Stimulated activated CD8-positive, alpha-beta memory T cell treated with anti-CD3 and anti-CD28 coated beads, Interleukin-4, amount 100 ng/mL, for 4 hours (primary cell): ENCODE results near the gene C7orf25.

ENCODE experiments used
- DNase-seq, 2 donors: peaks; one replicate each; pipeline ENCODE4 v3.0.0-alpha.2; 2020; ENCODE audit warnings: low read depth in 2 of 2, low spot score in 1 of 2

C7orf25 gene

DNA sequence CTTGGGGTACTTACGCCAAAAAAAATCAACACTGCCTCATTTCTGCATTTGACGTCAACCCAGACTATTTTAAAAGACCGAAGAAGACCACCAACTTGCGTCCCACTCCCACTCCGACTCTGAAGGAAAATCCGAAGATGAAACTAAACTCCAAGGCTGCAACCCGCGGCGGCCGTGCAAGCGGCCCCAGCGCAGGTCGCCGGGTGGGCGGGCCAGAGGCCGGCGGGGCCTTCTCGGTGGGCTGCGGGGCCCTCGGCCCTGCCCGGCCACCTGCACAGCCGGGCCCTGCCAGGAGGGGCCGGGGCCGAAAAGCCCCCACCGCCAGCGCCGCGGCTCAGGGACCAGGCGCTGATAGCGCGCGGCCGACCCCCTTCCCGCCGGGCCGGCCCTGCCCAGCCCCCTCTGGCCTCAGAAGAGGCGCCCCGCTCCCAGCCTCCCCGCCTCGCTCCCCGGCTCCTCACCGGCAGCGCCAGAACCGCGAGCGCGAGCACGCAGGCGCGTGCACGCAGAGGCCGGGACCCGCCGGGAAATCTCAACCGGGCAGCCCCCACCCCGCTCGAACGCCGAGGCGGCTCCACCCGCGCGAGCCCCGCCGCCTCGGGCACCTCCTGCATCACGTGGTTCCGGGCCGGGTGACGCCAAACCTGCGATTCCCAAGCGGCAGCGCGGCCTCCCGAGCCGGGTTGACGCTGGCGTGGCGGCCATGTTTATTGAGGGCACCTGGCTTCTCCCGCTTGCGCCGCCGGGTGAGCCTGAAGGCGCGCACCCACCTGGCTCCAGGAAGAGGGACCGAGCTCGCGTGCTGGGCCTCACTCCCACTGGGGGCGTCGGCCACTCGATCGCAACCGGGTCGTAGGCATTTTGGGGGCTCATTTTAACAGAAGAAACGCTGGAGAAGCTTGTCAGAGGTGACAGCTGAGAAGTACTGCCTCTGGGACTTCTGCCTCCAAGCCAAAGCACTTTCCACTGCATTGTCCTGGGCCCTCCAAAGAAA lies at the start of gene C7orf25:
C7orf25 (minus strand) TSS at position 617 of the 994 bp plus-strand sequence. CDS start 1,170 bp downstream, outside the sequence.
- DNase-seq: peak; percentile 89

DNA sequence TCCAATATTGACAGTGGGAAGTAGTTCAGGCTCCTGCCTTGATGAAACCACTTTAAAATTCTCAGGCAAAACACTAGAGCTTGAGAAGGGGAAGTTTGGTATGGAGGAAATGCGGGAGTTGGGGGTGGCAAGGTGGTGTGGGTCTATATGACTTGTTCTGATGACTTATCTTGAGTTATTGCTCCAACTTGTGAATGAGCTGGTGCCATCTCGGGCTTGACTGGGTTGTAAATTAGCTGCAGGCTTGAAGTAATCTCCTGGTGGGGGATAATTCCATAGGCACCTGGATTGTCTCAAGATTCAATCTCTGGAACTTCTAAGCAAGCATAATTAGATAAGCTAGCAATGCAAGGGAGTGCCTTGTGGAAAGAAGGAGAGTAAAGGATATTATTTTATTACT lies 49.3 kb upstream of the C7orf25 start:
- DNase-seq: no peak

DNA sequence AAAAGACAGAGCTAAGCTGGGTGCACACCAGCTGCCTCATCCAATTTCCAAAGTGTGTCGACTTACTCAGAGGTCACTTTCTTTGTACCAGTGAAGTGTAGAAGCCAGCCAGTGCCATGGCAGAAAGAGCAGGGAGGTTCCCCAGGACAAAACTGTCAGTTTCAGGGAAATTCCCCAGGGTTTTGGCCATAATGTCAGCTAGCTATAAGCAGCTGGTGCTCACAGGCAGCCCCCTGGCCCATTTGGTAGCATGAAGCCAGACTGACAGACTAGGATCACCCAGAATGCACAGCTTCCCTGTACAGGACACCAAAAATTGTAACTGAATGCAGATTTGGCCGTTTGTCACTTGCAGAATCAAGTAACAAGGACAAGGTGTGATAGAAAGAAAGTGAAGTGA lies 48.9 kb upstream of the C7orf25 start:
- DNase-seq: no peak

DNA sequence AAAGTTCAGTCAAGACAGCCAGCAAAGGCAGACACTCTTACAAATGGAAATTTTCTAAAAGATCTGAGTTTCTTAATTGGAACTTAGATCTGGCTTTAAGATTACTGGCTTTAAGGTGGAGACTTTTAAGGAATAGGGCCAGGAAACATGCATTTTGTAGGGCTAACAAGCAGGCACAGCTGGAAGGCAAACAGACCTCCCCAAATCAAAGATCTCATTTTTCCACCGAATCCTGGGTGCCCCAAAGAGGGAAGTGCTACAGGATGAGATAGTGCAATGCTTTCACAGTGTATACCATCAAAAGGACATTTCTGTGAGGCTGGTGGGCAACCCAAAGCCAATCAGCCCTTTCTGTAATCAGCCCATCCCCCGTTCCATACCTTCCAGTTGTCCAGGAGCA lies 47.7 kb upstream of the C7orf25 start:
- DNase-seq: no peak

DNA sequence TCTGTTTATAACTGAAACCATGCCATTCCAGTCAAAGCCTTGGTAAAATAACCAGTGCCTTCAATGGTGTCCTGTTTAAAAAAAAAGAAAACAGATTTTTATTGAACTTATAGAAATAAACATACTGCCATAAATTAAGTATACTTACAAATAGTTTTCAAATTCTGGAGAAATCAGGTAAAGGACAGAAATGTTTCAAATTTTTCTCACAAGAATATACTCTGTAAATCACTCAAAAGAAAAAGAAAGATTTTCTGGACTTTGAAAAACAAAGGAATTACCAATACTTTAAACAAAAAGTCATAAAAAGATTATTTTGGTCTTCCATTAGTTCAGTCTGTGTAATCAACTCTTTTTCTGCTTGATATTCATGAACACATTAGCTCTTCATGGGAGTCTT lies 44.2 kb upstream of the C7orf25 start:
- DNase-seq: no peak

DNA sequence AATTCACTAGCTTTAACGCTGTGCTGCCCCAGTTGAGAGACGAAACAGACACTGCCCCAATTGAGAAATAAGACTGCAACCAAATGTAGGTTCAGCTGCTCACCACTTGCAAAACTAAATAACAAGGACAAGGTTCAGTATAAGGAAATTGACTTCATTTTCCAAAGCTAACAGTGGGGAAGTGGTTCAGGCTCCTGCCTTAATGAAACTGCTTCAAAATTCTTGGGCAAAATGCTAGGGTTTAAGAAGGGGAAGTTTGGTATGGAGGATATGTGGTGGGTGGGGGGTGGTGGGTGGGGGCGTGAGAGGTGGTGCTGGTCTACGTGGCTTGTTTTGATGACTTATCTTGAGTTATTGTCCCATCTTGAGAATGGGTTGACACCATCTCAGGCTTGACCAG lies 42.1 kb upstream of the C7orf25 start:
- no peak for DNase-seq

DNA sequence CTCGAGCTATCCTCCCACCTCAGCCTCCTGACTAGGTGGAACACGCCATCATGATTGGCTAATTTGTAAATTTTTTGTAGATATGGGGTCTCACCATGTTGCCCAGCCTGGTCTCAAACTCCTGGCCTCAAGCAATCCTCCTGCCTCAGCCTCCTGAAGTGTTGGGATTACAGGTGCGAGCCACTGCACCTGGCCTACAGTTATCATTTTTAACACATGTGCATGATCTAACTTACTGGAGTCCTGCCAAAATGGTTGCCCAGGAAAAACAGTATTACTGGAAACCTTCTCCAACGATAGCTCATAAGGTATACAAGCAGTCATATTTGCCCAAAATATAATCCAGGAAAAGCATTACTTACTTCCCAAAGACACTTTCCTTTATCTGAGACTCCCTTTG lies 40.5 kb upstream of the C7orf25 start:
- DNase-seq: no peak

DNA sequence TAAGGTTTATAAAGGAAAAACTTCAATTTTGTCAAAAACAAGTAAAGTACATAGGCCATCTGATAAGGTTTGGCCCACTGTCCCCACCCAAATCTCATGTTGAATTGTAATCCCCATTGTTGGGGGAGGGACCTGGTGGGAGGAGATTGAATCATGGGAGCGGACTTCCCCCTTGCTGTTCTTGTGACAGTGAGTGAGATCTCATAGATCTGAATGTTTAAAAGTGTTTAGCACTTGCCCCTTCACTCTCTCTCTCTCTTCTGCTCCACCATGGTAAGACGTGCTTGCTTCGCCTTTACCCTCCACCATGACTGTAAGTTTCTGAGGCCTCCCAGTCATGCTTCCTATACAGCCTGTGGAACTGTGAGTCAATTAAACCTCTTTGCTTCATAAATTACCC lies 38.5 kb upstream of the C7orf25 start:
- no peak for DNase-seq

DNA sequence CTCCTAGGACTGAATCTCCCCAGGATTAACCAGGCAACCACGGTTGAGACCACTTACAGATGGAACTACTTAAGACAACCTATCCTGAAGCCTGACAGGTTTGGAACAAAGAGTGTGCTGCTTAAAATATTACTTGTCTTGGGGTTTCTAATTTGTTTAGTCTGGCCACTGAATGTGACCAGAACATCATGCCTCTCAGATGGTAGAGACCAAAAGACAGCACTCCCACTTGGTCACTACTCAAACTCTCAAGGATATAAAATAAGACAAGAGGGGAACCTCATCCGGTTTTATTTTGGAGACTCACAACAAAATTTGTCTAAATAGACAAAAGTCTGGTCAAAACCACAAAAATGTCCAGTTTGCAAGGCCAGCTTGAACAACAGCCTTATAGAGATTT lies 35.7 kb upstream of the C7orf25 start:
- DNase-seq: no peak

DNA sequence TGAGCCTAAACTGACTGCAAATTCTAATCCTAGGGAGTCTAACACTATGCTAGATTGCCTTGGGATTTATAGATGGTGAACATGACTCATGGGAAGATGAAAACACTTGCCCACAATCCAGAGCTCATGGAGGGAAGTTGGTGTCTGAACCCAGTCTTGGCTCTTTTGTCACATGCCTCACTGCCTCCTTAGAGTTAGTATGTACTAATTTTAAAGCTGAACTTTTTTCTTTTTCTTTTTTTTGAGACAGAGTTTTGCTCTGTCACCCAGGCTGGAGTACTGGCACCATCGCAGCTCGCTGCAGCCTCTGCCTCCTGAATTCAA lies 34.7 kb upstream of the C7orf25 start:
- no peak for DNase-seq

DNA sequence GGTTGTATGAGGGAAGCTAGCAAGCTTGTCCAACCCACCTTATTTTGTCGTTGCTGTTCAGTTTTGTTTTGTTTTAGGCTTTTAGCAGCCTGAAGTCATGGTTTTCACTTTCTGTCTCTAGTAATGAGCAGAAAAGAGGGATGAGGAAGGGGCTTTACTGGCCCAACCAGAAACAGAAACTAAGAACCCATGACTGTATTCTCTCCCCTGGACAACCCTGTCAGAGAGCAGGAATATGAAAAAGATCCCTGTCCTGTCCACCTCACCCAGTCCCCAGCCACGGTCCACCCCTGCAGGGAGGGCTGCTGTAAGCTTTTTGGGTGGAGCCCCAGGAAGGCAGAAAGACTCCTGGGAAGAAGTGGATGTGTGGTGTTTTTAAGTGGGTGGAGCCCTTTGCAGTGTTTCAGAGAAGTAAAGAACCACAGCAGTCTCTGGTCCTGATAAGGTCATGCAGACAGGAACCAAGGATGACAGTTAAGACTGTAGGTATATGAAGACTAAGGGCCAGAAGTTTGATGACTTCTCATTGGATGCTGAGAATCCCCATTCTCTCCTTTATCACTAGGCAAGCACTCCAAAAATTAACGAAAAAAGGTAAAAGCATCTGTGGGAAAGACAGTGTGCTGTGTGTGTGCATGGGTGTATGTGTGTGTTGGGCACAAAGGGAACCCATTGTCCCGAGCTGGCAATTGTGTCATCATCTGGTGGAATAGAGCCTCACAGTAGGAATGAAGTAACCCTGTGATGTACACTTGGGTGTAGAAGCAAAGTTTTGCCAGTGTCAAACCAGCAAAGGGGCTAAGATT lies 34.2 kb upstream of the C7orf25 start:
- DNase-seq: no peak

DNA sequence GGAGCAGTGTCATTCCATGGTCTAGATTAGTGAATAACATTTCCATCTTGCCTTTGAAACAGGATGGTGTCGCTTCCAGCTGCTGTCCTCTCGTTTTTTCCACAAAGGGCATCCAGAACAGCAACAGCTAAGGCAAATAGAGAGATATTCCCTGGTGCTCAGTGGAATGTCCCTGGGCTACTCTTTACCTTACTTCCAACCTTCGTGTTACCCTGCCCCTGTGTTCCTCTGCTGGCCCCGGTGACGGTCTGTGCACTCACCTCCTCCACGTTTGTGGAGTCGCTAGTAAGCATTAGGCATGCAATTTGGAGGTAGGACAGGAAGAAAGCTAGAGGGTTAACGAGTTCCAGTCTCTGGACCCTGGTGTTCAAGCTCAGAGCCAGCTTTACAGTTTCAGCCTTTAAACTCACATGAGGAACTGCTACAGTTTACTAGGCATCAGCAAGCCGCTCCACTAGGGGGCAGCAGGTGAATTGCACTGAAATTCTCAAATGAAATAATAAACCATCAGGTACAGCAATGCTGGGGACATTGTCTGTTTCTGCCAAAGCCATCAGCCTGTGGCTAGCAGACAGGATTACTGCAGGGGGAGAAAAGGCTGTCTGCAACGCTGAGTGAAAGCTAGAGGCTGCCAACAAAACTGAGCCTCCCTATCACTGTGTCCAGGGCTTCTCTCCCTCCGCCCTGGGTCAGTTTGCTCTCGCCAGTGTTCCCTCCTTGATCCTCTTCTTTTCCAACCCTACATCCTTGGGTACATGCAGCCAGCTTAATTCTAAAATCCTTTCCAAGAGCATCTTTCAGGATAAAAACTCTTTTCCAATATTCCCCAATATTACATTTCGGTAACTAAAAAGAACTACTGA lies 29.3 kb upstream of the C7orf25 start:
- DNase-seq: peak; percentile 30 to 61

DNA sequence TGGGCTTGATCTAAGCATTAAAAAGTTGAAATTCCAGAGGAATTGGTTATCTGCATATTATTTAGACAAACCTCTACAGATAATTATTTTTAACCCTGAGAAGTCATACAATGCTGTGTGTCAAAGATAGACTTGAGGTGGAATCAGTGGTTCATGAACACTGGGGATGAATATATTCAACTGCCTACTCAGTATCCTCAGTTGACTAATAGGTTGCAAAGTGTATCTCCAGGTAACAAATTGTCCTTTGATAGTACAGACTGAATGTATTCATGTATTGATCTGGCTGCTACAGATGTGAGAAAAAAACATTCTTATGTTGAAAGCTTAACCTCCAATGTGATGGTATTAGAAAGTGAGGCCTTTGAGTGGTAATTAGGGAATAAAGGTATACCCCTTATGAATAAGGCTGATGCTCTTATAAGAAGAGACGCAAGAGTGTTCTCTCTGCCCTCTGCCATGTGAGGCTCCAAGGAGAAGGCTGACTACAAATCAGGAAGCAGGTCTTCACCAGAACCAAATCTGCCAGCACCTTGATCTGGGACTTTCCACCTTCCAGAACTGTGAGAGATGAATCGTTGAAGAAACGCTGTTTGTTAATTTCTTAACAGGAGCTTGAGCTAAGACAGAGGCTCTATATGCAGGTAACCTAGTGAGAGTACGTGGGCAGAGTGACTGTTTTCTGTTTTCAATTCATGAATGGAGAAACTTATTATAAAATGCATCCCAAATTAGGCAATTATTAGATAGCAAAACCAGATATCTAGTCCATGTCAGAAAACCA lies 27.8 kb upstream of the C7orf25 start:
- no peak for DNase-seq

DNA sequence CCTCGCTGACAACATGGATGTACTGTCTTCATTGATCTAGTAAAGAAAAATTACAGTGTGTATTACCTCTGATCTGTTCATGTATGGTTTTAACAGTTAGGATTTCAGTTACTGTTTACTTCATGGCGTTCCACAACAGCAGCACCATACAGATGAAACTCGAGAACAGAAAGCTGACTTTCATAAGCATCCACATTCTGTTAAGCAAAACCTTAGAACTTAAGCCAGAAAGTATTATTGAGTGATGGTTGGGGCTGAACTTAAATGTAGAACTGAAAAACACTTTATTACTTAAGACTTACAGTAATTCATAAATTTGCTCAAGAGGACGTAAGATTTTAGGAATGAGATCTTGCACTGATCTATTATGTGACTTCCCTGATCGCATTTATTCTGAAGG lies 24.0 kb upstream of the C7orf25 start:
- no peak for DNase-seq

DNA sequence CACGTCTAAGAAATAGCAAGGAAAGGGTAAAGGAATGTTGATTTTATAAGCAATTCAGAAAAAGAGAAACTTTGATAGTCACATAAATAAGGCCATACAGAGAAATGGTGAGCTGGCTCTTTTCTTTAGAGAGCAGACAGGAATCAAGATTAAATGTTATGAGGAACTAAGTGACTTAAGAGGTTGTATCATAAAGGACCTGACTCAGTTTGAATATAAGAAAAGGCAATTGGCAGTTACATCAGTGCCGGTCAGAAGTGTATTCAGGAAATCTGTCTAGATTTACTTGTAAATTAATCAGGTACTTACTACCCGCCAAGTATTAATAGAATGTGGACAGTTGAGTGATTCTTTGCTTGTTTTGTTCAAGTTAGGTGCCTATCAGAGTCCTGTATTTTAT lies 22.4 kb upstream of the C7orf25 start:
- no peak for DNase-seq

DNA sequence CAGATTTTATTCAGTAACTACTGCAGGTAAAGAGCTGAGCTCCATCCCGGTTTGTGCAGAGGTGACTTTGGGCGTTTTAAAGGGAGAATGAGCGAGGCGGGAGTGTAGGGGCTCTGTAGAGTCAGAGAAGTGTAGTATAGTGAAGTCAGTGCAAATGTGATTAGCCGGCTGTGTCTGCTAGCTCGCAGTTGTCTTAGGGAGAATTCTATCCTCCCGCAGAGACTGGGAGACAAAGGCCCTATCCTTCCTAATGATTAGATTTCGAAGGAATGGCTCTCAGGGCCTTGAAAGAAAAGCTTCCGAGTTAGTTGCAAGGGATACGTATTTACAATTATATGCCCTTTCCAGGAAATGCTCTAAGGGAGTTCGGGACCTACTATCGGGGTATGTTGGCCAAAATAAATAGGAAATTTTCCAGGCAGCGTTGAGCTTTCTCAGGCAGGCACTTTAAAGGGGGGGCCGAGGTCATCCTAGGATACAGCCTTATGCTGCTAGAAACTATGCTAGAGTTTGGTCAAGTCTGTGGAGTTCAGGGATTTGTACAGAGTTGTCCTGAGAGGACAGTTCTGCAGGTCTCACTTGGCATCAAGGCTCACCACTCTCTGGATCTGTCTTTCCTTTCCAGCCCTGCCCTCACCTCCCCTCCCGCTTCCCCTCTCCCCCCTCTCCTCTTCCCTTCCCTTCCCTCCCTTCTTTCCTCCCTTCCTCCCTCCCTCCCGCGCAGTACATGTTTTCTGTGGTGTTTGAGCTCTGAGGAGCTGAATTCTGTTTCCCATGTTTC lies 21.1 kb upstream of the C7orf25 start:
- DNase-seq: no peak

DNA sequence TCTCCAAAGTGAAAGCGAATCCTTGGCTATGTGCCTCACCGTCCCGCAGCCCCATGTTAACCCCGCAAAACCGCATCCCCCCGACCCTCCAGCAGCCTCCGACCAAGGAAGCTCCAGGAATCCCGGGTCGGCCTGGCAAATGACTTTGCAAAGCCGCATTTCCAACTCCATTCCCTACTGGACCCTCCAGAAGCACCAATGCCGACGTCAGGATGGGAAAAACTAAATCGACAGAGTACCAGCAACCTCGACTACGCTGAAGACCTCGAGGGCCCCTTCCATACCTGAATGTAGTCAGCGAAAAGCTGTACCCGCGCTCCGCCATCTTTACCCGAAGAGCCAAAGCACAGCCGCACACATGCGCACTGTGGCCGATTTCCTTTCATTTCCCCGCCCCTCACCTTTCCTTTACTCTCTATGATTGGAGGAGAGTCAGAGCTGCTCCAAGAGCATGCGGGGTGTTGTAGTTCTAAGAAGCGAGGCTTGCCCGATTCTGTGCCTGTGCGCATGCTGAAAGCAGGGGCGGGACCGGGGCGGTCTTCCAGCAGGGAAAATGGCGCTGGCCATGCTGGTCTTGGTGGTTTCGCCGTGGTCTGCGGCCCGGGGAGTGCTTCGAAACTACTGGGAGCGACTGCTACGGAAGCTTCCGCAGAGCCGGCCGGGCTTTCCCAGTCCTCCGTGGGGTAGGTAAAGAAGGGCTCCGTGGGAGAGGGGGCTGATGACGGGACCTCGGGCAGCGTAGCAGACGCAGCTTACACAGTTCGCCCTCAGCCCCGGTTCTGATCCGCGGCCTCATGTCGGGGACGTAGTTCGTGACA lies 20.2 kb upstream of the C7orf25 start, which contains the start of the genes MRPL32 and PSMA2:
MRPL32 (plus strand) TSS at position 543 of the 818 bp plus-strand sequence; CDS start at position 554, 11 bp downstream.
PSMA2 (minus strand) TSS at position 341 of the 818 bp plus-strand sequence; CDS start at position 325, 16 bp downstream.
- DNase-seq: peak; percentile 83 to 91

DNA sequence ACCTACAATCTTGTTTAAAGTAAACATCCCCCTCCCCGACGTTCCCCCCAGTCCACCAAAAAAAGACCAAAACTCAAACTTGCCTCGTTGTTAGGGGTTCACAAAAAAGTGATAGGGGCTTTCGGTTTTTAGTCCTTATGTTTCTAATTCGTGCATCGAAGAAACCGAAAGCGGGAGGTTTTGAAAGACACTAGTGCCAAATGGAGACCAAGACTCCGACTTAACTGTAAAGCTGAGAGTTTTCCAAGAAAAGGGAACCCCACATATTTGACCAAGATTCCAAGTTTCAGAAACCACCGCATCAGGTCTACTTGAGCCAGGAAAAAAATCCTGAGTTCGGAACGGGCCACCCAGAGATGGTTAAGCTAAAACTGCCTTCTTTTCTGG lies 19.6 kb upstream of the C7orf25 start:
- DNase-seq: no peak

DNA sequence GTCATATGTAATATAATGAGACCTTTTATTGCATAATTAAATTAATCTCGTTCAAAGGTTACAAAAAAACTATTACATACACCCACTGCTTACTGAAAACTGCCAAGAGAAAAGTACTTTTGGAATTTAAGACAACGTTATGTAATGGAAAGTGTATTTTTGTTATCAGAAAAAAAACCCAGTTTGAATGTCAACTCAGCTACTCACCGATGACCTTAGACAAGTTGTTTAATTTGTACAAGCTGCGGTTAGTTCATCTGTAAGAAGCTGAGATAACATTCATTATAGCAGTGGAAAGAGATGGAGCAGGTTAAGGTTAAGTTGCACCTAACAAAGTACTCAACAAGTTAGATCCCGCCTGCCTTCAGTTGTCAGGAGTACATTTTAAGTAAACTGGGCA lies 19.0 kb upstream of the C7orf25 start:
- no peak for DNase-seq
